T-helper 2 cell treated with Interferon-gamma antibody and Interleukin-4, amounts not matched to agents 5 μg/mL and 100 μg/mL, for 36 hours (primary cell): ENCODE measurements around the gene MAN1B1.
"Not testable (repeated sequence)": the region's sequence is repeated elsewhere in the genome, so short reads cannot be mapped to it uniquely, and the experiment has no call there.

ENCODE experiments used
- DNase-seq: peaks from one replicate; pipeline ENCODE4 v3.0.0; 2021; ENCODE audit warnings: low spot score
- H3K27ac Mint-ChIP-seq: one replicate; pipeline ENCODE4 v1.8.0; 2021; ENCODE audit warnings: mild to moderate bottlenecking, mixed read lengths
- H3K27me3 Mint-ChIP-seq: one replicate; pipeline ENCODE4 v1.8.0; 2021; ENCODE audit warnings: low read depth, mixed read lengths
- H3K36me3 Mint-ChIP-seq: one replicate; pipeline ENCODE4 v1.8.0; 2021; ENCODE audit warnings: low read depth, mixed read lengths
- H3K4me1 Mint-ChIP-seq: one replicate; pipeline ENCODE4 v1.8.0; 2021; ENCODE audit warnings: low read depth, mixed read lengths
- H3K4me3 Mint-ChIP-seq: one replicate; pipeline ENCODE4 v1.8.0; 2022; ENCODE audit warnings: mild to moderate bottlenecking, moderate library complexity, mixed read lengths
- H3K9me3 Mint-ChIP-seq: one replicate; pipeline ENCODE4 v1.8.0; 2021; ENCODE audit warnings: mixed read lengths

The MAN1B1 gene

DNA sequence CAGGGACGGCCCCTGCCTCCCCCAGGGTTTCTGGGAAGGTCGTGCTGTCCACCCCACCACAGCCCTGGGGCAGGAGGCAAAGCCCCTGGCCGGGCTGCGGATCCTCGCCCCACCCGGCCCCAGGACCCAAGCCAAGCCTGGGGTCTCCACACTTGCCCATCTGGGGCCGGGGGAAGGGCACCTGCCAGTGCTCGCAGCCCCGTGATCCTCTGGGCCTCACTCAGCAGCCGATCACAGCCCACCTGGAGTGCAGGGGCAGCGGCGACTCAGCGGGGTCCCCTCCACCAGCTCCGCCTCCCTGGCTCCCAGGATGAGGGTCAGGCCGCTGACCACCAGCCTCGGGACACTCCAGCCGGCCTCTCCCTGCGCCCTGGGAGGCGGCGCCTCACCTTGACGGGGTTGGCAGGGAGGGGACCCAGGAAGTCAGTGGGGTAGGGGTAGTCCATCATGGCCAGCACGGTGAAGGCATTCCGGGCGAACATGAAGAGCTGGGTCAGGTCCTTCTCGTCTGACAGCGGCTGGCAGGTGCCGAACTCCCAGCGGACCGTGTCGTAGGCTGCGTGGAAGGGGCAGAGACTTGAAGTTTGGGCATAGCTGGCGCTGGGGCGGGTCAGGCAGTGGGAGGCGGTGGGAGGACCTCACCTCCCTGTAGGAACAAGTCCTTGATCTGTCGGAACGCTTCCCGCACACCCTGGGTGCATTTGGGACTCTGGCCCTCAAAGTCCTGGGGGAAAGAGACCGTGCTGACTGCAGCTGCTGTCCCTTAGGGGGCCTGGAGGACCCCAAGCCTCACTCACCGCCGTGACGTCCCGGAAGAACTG is 26.0 kb downstream of the MAN1B1 start:
- Mint-ChIP-seq H3K27me3 (no peaks in the 10 kb centered on the region), H3K4me1 (no peaks in the 10 kb centered on the region), H3K9me3 (no peaks in the 10 kb centered on the region), H3K36me3 (peaks cover 10% of the 10 kb centered on the region), H3K27ac (peak overlapping the region; percentile 68), H3K4me3 (peak overlapping the region; percentile 73)
- no peak for DNase-seq

DNA sequence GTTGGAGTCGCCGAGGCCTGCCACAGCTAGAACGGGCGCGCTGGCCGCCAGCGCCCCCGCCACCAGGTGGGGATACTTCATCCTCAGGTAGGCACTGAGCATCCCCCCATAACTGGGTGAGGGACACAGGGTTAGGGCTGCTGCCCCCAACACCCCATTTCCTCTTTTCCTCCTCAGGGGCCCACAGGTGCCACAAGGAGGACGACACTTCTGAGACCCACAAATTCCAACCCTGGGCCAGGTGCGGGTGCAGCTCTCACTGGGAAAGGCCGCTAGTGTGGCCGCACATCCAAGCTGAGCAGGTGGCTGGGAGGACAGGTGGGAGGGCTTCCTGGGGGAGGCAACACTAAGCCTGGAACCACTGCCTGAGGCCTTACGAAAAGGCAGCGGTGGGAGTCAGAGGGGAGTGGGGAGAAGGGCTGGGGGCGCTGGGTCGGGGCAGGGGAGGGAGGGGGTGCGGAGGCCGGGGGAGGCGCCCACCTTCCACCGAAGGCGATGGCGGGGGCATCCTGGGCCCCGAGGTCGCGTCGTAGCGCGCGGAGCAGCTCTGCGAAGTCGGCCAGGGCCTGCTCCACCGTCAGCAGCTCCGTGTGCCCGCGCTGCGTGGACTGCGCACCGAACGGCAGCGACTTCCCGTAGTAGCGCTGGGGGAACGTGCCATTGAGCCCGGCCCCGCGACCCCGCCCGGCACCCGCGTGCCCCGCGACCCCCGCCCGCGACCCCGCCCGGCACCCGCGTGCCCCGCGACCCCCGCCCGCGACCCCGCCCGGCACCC is 26.8 kb downstream of the MAN1B1 start:
- Mint-ChIP-seq H3K9me3 (no peaks in the 10 kb centered on the region), H3K4me3 (peak overlapping the region; percentile 73), H3K27ac (peak overlapping the region; percentile 73), H3K4me1 (no peaks in the 10 kb centered on the region), H3K27me3 (no peaks in the 10 kb centered on the region), H3K36me3 (peaks cover 8% of the 10 kb centered on the region)
- DNase-seq = no peak

- H3K27me3 Mint-ChIP-seq = no peaks in the 10 kb centered on the region
- peak overlapping the region; percentile 54 for H3K4me3 Mint-ChIP-seq
- H3K27ac Mint-ChIP-seq = peak overlapping the region; percentile 49
- no peaks in the 10 kb centered on the region for H3K9me3 Mint-ChIP-seq
- H3K4me1 Mint-ChIP-seq = peaks cover 3% of the 10 kb centered on the region
- H3K36me3 Mint-ChIP-seq = peaks cover 6% of the 10 kb centered on the region
- no peak for DNase-seq
Measured at GRCh38 chr9:137114220-137114612, 27.4 kb downstream of the MAN1B1 start.

DNA sequence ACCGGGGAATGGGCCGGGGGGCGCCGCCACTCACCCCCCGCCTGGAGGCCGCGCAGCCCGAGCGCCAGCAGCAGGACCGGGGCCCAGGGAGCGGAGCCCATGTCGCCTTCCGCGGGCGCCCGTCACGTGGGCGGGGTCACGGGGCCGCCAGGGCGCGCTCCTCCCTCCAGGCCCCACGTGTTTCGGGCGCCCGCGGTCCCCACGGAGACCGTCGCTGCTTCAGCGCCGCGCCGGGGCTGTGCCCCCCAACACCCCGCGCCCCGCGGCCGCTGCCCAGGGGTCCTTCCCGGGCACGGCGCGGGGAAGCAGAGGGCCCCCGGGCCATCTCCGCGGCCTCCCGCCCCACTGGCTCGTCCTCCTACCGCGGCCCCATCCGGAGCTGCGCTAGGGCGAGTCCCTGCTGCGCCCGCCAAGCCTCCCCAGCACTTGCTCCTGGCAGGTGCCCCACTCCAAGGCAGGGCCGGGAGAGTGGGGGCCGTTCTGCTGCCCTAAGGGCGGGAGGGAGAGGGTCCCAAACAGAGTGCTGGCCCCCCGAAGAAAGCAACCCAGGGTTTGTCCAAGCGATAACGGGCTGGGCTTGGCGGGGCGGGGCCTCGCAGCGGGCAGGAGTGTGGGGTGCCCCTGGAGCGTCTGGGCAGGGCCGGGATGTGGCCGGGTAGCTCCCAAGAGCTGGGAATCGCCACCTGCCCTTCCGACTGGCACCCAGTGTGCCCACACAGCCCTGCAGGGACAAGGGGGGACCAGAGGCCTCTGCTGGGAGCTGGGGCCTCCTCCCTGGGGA is 28.0 kb downstream of the MAN1B1 start, which contains the start of gene DPP7:
Gene DPP7, minus strand, starts transcription at position 121 of the 781 bp plus-strand sequence. Its CDS starts 20 bp downstream, at position 101.
- Mint-ChIP-seq H3K4me3 (peak within 1 kb of the TSS; percentile 73), H3K27ac (peak within 1 kb of the TSS; percentile 73)

GRCh38 chr9:137115394-137116026 is 28.7 kb downstream of the MAN1B1 start:
- DNase-seq = no peak
- Mint-ChIP-seq H3K36me3 (peaks cover 6% of the 10 kb centered on the region), H3K4me3 (peak overlapping the region; percentile 43), H3K27ac (no peak overlapping the region), H3K27me3 (no peaks in the 10 kb centered on the region), H3K9me3 (no peaks in the 10 kb centered on the region), H3K4me1 (peaks cover 3% of the 10 kb centered on the region)

More for the DNA sequence above, 28.0 kb downstream of the MAN1B1 start, which contains the start of gene DPP7:
- peaks cover 3% of the 10 kb centered on the region for H3K4me1 Mint-ChIP-seq
- H3K27me3 Mint-ChIP-seq = no peaks in the 10 kb centered on the region
- peak; percentile 78 for DNase-seq
- H3K9me3 Mint-ChIP-seq = no peaks in the 10 kb centered on the region
- H3K36me3 Mint-ChIP-seq = peaks cover 6% of the 10 kb centered on the region

- Mint-ChIP-seq H3K9me3 (no peaks in the 10 kb centered on the region), H3K4me3 (no peak overlapping the region), H3K36me3 (peaks cover 3% of the 10 kb centered on the region), H3K27me3 (no peaks in the 10 kb centered on the region), H3K27ac (no peak overlapping the region), H3K4me1 (peaks cover 3% of the 10 kb centered on the region)
- no peak for DNase-seq
Measured at GRCh38 chr9:137116027-137116507, 29.3 kb downstream of the MAN1B1 start.

GRCh38 chr9:137116728-137117127 is 29.9 kb downstream of the MAN1B1 start:
- Mint-ChIP-seq H3K27me3 (no peaks in the 10 kb centered on the region), H3K36me3 (peaks cover 3% of the 10 kb centered on the region), H3K4me3 (no peak overlapping the region), H3K27ac (no peak overlapping the region), H3K4me1 (peaks cover 3% of the 10 kb centered on the region), H3K9me3 (no peaks in the 10 kb centered on the region)
- no peak for DNase-seq

- no peak for DNase-seq
- Mint-ChIP-seq H3K27ac (no peak overlapping the region), H3K4me1 (peaks cover 6% of the 10 kb centered on the region), H3K27me3 (no peaks in the 10 kb centered on the region), H3K9me3 (no peaks in the 10 kb centered on the region), H3K36me3 (peaks cover 3% of the 10 kb centered on the region), H3K4me3 (no peak overlapping the region)
Measured at GRCh38 chr9:137117269-137117731, 30.5 kb downstream of the MAN1B1 start.

GRCh38 chr9:137118092-137118603 is 31.4 kb downstream of the MAN1B1 start:
- H3K36me3 Mint-ChIP-seq, DNase-seq, H3K27me3 Mint-ChIP-seq, H3K4me3 Mint-ChIP-seq, H3K9me3 Mint-ChIP-seq, H3K27ac Mint-ChIP-seq: not testable (repeated sequence)
- H3K4me1 Mint-ChIP-seq = peaks cover 11% of the 10 kb centered on the region

- H3K27ac Mint-ChIP-seq, H3K4me3 Mint-ChIP-seq: not testable (repeated sequence)
Measured at GRCh38 chr9:137121927-137122795, 35.4 kb downstream of the MAN1B1 start.

DNA sequence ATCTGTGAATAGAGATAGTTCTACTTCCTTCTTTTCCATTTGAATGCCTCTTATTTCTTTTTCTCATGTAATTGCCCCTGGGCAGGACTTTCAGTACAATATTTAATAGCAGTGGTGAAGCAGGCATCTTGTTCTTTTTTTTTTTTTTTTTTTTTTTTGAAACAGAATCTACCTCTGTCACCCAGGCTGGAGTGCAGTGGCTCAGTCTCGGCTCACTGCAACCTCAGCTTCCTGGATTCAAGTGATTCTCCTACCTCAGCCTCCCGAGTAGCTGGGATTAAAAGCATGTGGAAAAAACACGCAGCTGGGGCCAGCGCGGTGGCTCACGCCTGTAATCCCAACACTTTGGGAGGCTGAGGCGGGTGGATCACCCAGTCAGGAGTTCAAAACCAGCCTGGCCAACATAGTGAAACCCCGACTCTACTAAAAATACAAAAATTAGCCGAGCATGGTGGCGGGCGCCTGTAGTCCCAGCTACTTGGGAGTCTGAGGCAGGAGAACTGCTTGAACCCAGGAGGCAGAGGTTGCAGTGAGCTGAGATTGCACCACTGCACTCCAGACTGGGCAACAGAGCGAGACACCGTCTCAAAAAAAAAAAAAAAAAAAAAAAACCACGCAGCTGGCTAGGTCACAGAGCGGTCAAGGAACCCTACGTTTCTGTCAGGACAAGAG is 36.1 kb downstream of the MAN1B1 start:
- H3K36me3 Mint-ChIP-seq, H3K27ac Mint-ChIP-seq, DNase-seq, H3K27me3 Mint-ChIP-seq, H3K4me3 Mint-ChIP-seq, H3K9me3 Mint-ChIP-seq: not testable (repeated sequence)
- peaks cover 24% of the 10 kb centered on the region for H3K4me1 Mint-ChIP-seq

More at GRCh38 chr9:137121927-137122795, 35.4 kb downstream of the MAN1B1 start:
- not testable (repeated sequence) for H3K27me3 Mint-ChIP-seq, H3K9me3 Mint-ChIP-seq, H3K36me3 Mint-ChIP-seq, DNase-seq
- peaks cover 19% of the 10 kb centered on the region for H3K4me1 Mint-ChIP-seq

DNA sequence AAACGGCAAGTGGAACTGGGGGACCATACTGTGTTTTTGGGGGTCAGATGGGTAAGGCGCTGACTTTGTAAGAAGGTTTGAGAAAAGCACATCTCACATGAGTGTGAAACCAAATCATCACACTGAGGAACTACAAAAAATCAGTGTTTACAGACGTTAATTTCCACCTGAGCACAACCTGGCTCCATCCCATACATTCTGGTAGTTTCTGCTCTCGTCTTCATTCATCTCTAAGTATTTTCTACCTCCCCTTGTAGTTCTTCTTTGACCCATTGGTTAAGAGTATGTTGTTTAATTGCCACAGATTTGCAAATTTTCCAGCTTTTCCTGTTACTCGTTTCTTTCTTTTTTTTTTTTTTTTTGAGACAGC is 36.7 kb downstream of the MAN1B1 start:
- H3K9me3 Mint-ChIP-seq = no peaks in the 10 kb centered on the region
- DNase-seq = no peak
- peaks cover 1% of the 10 kb centered on the region for H3K36me3 Mint-ChIP-seq
- H3K27me3 Mint-ChIP-seq = no peaks in the 10 kb centered on the region
- H3K4me3 Mint-ChIP-seq = no peak overlapping the region
- peaks cover 29% of the 10 kb centered on the region for H3K4me1 Mint-ChIP-seq
- H3K27ac Mint-ChIP-seq = no peak overlapping the region
